CD1c-positive myeloid dendritic cell (primary cell): ENCODE results near the gene SLC38A7.
"Not testable (repeated sequence)": the region's sequence is repeated elsewhere in the genome, so short reads cannot be mapped to it uniquely, and the experiment has no call there.

ENCODE experiments used
- DNase-seq: peaks from one replicate; pipeline ENCODE4 v3.0.0-alpha.2; 2016; ENCODE audit errors: extremely low spot score

SLC38A7 gene

GRCh38 chr16:58684354-58685083 lies at the start of gene SLC38A7:
TSS of gene SLC38A7 (minus strand) at chr16:58684770. CDS start at chr16:58680126, 4,644 bp downstream.
- peak; percentile 83 for DNase-seq

GRCh38 chr16:58733671-58734458 lies 49.3 kb upstream of the SLC38A7 start, which contains the start of gene GOT2:
TSS of gene GOT2 (minus strand) at chr16:58734316. CDS start at chr16:58734228, 88 bp downstream.
- peak; percentile 89 for DNase-seq

GRCh38 chr16:58733248-58733670 lies 48.7 kb upstream of the SLC38A7 start:
- no peak for DNase-seq

GRCh38 chr16:58732545-58733247 lies 48.1 kb upstream of the SLC38A7 start:
- no peak for DNase-seq

- DNase-seq, result no peak
Observed at GRCh38 chr16:58730724-58731370, 46.3 kb upstream of the SLC38A7 start.

- DNase-seq, result no peak
Observed at GRCh38 chr16:58727796-58728568, 43.4 kb upstream of the SLC38A7 start.

- no peak for DNase-seq
Observed at GRCh38 chr16:58727028-58727781, 42.6 kb upstream of the SLC38A7 start.

GRCh38 chr16:58723109-58723508 lies 38.5 kb upstream of the SLC38A7 start:
- no peak for DNase-seq

GRCh38 chr16:58717994-58718393 lies 33.4 kb upstream of the SLC38A7 start:
- DNase-seq, result no peak

GRCh38 chr16:58716468-58716867 lies 31.9 kb upstream of the SLC38A7 start:
- DNase-seq, result no peak

- DNase-seq, result no peak
Observed at GRCh38 chr16:58713742-58714141, 29.2 kb upstream of the SLC38A7 start.

- DNase-seq, result no peak
Observed at GRCh38 chr16:58709333-58709732, 24.8 kb upstream of the SLC38A7 start.

GRCh38 chr16:58699151-58699550 lies 14.6 kb upstream of the SLC38A7 start:
- DNase-seq, result peak; percentile 7

GRCh38 chr16:58695368-58695767 lies 10.8 kb upstream of the SLC38A7 start:
- no peak for DNase-seq

- DNase-seq, result no peak
Observed at GRCh38 chr16:58692450-58692849, 7.9 kb upstream of the SLC38A7 start.

GRCh38 chr16:58686985-58687706 lies 2.6 kb upstream of the SLC38A7 start:
- DNase-seq, result not testable (repeated sequence)

- DNase-seq, result no peak
Observed at GRCh38 chr16:58685084-58685449, 497 bp upstream of the SLC38A7 start.

GRCh38 chr16:58684001-58684353 lies 593 bp downstream of the SLC38A7 start:
- peak; percentile 58 for DNase-seq

GRCh38 chr16:58679763-58680162 lies 4.8 kb downstream of the SLC38A7 start:
- DNase-seq, result no peak

GRCh38 chr16:58678716-58679115 lies 5.9 kb downstream of the SLC38A7 start:
- DNase-seq, result no peak
